GM21786 (cell line): ENCODE results near the gene DLG2.

ENCODE experiments used
- ATAC-seq: cut with Tn5 transposase; IDR thresholded peaks from one replicate; pipeline ENCODE4 v1.9.1; 2021; ENCODE audit not compliant: unreplicated experiment

DLG2 gene

DNA sequence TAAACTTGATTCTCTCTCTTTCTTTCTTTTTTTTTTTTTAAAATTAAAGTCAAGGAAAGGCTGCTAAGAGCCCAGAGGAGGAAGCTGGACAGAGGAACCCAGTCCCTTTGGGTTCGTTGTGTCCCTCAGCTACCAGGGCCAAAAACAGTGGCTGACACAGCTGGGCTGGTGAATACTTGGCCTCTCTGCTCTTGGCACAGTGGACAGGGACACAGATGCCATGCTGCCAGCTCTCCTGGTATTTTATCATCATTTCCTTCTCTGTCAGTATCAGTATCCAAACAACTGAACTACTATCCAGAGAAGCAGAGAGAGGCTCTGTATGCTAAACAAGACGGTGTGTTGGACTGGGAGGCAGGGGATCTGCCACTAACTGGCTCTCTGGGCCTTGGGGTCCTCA lies 2217.3 kb downstream of the DLG2 start:
- no peak for ATAC-seq

DNA sequence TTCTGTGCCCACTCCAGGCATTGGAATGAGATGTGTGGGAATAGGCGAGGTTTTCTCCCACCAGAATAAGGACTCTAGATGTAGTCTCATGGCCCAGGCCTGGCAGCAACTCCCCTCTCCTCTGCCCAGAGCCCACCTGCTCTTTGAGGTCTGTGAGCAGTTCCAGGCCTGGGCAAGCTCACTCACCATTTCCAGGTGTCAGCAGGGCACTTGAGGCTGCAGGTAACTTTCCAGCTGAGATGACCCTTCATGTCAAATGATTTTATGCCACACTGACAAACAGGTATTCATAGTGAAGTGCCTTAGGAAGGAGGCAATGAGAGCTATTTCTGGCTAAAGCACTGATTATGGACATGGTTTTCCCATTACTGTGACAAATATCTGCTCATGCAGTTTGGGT lies 2217.7 kb downstream of the DLG2 start:
- no peak for ATAC-seq

DNA sequence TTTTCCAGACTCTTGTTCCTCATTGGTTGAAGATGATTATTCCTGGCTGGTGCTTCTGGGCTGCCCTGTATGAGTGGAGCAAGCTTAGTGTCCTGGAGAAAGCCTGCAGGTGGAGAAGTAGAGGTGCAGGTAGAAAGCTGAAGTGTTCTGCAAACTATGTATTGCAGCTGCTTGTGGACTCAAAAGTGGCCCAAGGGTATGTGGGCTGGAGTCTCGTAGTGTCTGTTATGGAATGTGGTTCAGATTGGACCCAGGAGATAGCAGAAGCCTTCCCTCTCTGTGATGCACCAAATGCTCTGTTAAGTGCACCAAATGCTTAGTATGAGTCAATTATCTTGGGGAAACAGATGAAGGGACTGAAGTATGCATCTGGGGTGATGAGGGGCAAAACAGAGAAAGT lies 2218.2 kb downstream of the DLG2 start:
- no peak for ATAC-seq
